ENCODE results near the gene FXYD5. TPM values are rescaled to one million over a fixed set of nuclear protein-coding genes. Genes with fewer than 3 reads are reported as not detected.

Gene FXYD5
- total RNA-seq, 3 donors from 2014 or later = 52.4 to 56.7 (median 56.2) TPM

GRCh38 chr19:35153701-35154524 lies 622 bp upstream of the FXYD5 start:
- intact Hi-C loops (cut with DNase I; ENCODE audit: low total_unique reads) = loop anchor here (10.0 kb wide), 1 partner anchor 111 kb away; the partner anchor contains the start of gene USF2
- no peak for TF ChIP-seq POLR2A (IDR thresholded peaks at IDR 0.05)
- TF ChIP-seq, protein P1, sequence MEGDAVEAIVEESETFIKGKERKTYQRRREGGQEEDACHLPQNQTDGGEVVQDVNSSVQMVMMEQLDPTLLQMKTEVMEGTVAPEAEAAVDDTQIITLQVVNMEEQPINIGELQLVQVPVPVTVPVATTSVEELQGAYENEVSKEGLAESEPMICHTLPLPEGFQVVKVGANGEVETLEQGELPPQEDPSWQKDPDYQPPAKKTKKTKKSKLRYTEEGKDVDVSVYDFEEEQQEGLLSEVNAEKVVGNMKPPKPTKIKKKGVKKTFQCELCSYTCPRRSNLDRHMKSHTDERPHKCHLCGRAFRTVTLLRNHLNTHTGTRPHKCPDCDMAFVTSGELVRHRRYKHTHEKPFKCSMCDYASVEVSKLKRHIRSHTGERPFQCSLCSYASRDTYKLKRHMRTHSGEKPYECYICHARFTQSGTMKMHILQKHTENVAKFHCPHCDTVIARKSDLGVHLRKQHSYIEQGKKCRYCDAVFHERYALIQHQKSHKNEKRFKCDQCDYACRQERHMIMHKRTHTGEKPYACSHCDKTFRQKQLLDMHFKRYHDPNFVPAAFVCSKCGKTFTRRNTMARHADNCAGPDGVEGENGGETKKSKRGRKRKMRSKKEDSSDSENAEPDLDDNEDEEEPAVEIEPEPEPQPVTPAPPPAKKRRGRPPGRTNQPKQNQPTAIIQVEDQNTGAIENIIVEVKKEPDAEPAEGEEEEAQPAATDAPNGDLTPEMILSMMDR (IDR thresholded peaks at IDR 0.05) = peak; percentile 58 to 69 (median 64)
- H3K36me3 ChIP-seq = no peaks in the 10 kb centered on the region
- peak overlapping the region; percentile 77 to 85 for H3K27ac ChIP-seq
- no peaks in the 10 kb centered on the region for H3K27me3 ChIP-seq
- H3K9me3 ChIP-seq = no peaks in the 10 kb centered on the region
- H3K4me1 ChIP-seq = no peaks in the 10 kb centered on the region
- H3K4me3 ChIP-seq = peak overlapping the region; percentile 69 to 82 (median 75)
- no peak for DNase-seq (ENCODE audit: low spot score in 2 of 2)

DNA sequence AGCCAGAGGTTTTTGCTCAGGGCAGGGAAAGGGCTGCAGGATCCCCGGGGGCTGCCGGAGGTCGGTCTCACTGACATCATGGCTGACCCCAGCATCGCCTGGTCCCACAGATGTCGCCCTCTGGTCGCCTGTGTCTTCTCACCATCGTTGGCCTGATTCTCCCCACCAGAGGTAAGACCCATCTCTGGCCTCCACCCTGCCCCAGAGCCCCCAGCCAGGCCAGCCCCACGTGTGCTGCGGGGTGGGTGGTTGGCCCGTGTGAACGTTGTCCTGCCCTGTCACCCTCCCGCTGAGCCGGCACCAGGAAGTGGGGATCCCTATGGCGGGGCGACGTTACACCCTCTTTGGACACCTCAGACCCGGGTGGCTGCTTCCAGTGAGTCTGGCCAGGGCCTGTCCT lies 906 bp downstream of the FXYD5 start:
- H3K9me3 ChIP-seq = no peaks in the 10 kb centered on the region
- no peak for DNase-seq (ENCODE audit: low spot score in 2 of 2)
- TF ChIP-seq, protein P1 (IDR thresholded peaks at IDR 0.05) = no peak
- TF ChIP-seq POLR2A (IDR thresholded peaks at IDR 0.05) (no peak), POLR2AphosphoS5 (IDR thresholded peaks at IDR 0.05) (no peak)
- H3K36me3 ChIP-seq = no peaks in the 10 kb centered on the region
- peak overlapping the region; percentile 69 to 82 (median 75) for H3K4me3 ChIP-seq
- H3K27ac ChIP-seq = peak overlapping the region; percentile 77 to 85
- intact Hi-C loops (cut with DNase I; ENCODE audit: low total_unique reads) = loop anchor here (10.0 kb wide), 1 partner anchor 109 kb away; the partner anchor contains the start of gene USF2
- H3K4me1 ChIP-seq = no peaks in the 10 kb centered on the region
- H3K27me3 ChIP-seq = no peaks in the 10 kb centered on the region

GRCh38 chr19:35155981-35156672 lies 1.6 kb downstream of the FXYD5 start:
- Histone ChIP-seq H3K27ac (peak overlapping the region in 1 of 2 donors; percentile 85), H3K4me3 (peak overlapping the region; percentile 69 to 82 (median 75))

DNA sequence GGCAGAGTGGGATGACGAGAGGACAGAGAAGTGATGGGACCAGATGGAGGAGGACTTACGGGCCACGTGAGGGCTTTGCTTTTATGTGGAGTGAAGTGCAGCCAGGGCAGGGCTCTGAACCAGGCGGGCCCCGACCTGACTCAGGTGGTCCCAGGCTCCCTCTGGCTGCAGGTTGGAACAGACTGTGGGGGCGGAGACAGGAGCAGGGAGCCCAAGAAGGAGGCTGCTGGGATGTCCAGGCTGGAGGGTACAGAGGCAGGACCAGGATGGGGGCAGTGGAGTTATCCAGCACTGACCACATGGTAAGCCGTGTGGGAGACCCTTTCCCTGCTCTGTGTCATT lies 2.1 kb downstream of the FXYD5 start:
- intact Hi-C loops (cut with DNase I; ENCODE audit: low total_unique reads) = loop anchor here (10.0 kb wide), 1 partner anchor 108 kb away; the partner anchor contains the start of gene USF2
- Histone ChIP-seq H3K4me3 (no peak overlapping the region), H3K36me3 (no peaks in the 10 kb centered on the region), H3K27ac (no peak overlapping the region), H3K4me1 (no peaks in the 10 kb centered on the region), H3K27me3 (no peaks in the 10 kb centered on the region), H3K9me3 (no peaks in the 10 kb centered on the region)
- DNase-seq (ENCODE audit: low spot score in 2 of 2) = no peak
- TF ChIP-seq POLR2AphosphoS5 (IDR thresholded peaks at IDR 0.05) (no peak), POLR2A (IDR thresholded peaks at IDR 0.05) (no peak)
- TF ChIP-seq, protein P1 (IDR thresholded peaks at IDR 0.05) = no peak

More at GRCh38 chr19:35155981-35156672, 1.6 kb downstream of the FXYD5 start:
- TF ChIP-seq POLR2AphosphoS5 (IDR thresholded peaks at IDR 0.05) = no peak
- TF ChIP-seq, protein P1 (IDR thresholded peaks at IDR 0.05) = no peak
- Histone ChIP-seq H3K9me3 (no peaks in the 10 kb centered on the region), H3K4me1 (no peaks in the 10 kb centered on the region), H3K27me3 (no peaks in the 10 kb centered on the region), H3K36me3 (no peaks in the 10 kb centered on the region)
- intact Hi-C loops (cut with DNase I; ENCODE audit: low total_unique reads) = loop anchor here (10.0 kb wide), 1 partner anchor 109 kb away; the partner anchor contains the start of gene USF2
- no peak for DNase-seq (ENCODE audit: low spot score in 2 of 2)

GRCh38 chr19:35157431-35157830 lies 2.9 kb downstream of the FXYD5 start:
- no peak for DNase-seq (ENCODE audit: low spot score in 2 of 2)
- H3K36me3 ChIP-seq = no peaks in the 10 kb centered on the region
- peaks cover 0 to 3% of the 10 kb centered on the region in 2 donors for H3K9me3 ChIP-seq
- intact Hi-C loops (cut with DNase I; ENCODE audit: low total_unique reads) = loop anchor here (10.0 kb wide), 1 partner anchor 107 kb away; the partner anchor contains the start of gene USF2
- no peaks in the 10 kb centered on the region for H3K4me1 ChIP-seq
- no peak for TF ChIP-seq POLR2A (IDR thresholded peaks at IDR 0.05)
- no peak for TF ChIP-seq POLR2AphosphoS5 (IDR thresholded peaks at IDR 0.05)
- TF ChIP-seq, protein P1 (IDR thresholded peaks at IDR 0.05) = no peak
- H3K4me3 ChIP-seq = no peak overlapping the region
- no peaks in the 10 kb centered on the region for H3K27me3 ChIP-seq
- H3K27ac ChIP-seq = no peak overlapping the region
